CD4-positive, alpha-beta memory T cell (primary cell): ENCODE measurements around the gene APOA4. TPM values are rescaled to one million over a fixed set of nuclear protein-coding genes. Genes with fewer than 3 reads are reported as not detected.
"Not testable (repeated sequence)": the region's sequence is repeated elsewhere in the genome, so short reads cannot be mapped to it uniquely, and the experiment has no call there.

Experiments
- CTCF ChIA-PET: fragments of 350-600 bp; sonication (Branson Sonifier 250); formaldehyde crosslinking; loops from one replicate; lab custom pipeline; 2021; ENCODE audit warnings: inconsistent platforms; ENCODE audit not compliant: partially characterized antibody; lab: Charles Lee
- POLR2A ChIA-PET: fragments of 350-600 bp; sonication (Branson Sonifier 250); formaldehyde crosslinking; loops from one replicate; lab custom pipeline; 2021; ENCODE audit not compliant: partially characterized antibody; lab: Charles Lee
- DNase-seq, 5 donors: peaks; one replicate each; pipeline versions ENCODE4 v3.0.0 to v3.0.0-alpha.2; 2020 to 2022; ENCODE audit warnings: mixed read lengths in 1 of 5
- H3K27ac ChIP-seq: one replicate; pipeline ENCODE4 v1.7.0; 2013; ENCODE audit warnings: low read depth, low read length
- H3K27me3 ChIP-seq: 2 replicates; pipeline ENCODE4 v1.7.0; 2013; ENCODE audit warnings: mild to moderate bottlenecking, low read length, moderate library complexity; ENCODE audit not compliant: insufficient read depth
- H3K36me3 ChIP-seq: 2 replicates; pipeline ENCODE4 v1.7.0; 2013; ENCODE audit warnings: mild to moderate bottlenecking, low read length, moderate library complexity; ENCODE audit not compliant: insufficient read depth
- H3K4me1 ChIP-seq: 2 replicates; pipeline ENCODE4 v1.7.0; 2013; ENCODE audit warnings: mild to moderate bottlenecking, low read length, moderate library complexity; ENCODE audit not compliant: insufficient read depth
- H3K4me3 ChIP-seq, 2 donors: one replicate each; pipeline ENCODE4 v1.7.0; 2013; ENCODE audit warnings: low read length in 2 of 2, mild to moderate bottlenecking in 1 of 2
- H3K9me3 ChIP-seq, 2 donors: one replicate each; pipeline ENCODE4 v1.7.0; 2013; ENCODE audit warnings: low read length in 2 of 2, control low read depth in 1 of 2; ENCODE audit not compliant: control insufficient read depth in 1 of 2
- H3K27ac Mint-ChIP-seq, 7 donors: one replicate each; pipeline ENCODE4 v1.8.0; 2020 to 2021; ENCODE audit warnings: mixed read lengths in 7 of 7, mild to moderate bottlenecking in 6 of 7, inconsistent platforms in 3 of 7, moderate library complexity in 3 of 7
- H3K27me3 Mint-ChIP-seq, 2 donors: one replicate each; pipeline ENCODE4 v1.8.0; 2020 to 2021; ENCODE audit warnings: mixed read lengths in 2 of 2
- H3K36me3 Mint-ChIP-seq, 2 donors: one replicate each; pipeline ENCODE4 v1.8.0; 2020 to 2021; ENCODE audit warnings: mixed read lengths in 2 of 2, inconsistent platforms in 1 of 2, mild to moderate bottlenecking in 1 of 2
- H3K4me1 Mint-ChIP-seq, 4 donors: one replicate each; pipeline ENCODE4 v1.8.0; 2020 to 2021; ENCODE audit warnings: mixed read lengths in 4 of 4, mild to moderate bottlenecking in 1 of 4
- H3K4me3 Mint-ChIP-seq, 8 donors: one replicate each; pipeline ENCODE4 v1.8.0; 2020 to 2021; ENCODE audit warnings: mixed read lengths in 8 of 8, mild to moderate bottlenecking in 7 of 8, moderate library complexity in 6 of 8, inconsistent platforms in 3 of 8
- H3K9me3 Mint-ChIP-seq, 8 donors: one replicate each; pipeline ENCODE4 v1.8.0; 2020 to 2021; ENCODE audit warnings: mixed read lengths in 8 of 8, mild to moderate bottlenecking in 5 of 8, inconsistent platforms in 3 of 8, moderate library complexity in 1 of 8
- intact Hi-C: fragments of 100-400 bp; cut with micrococcal nuclease; formaldehyde crosslinking; loops from one replicate; pipeline ENCODE4 v1.15.1; 2023
- polyA plus RNA-seq, 2 donors: library from polyadenylated mRNA; unstranded; fragments of 300-500 nt; fragmentation: Illumina TruSeq; gene quantifications; one replicate each; pipeline ENCODE4 v1.2.3, GENCODE V29; 2021
- total RNA-seq, 2 experiments: library from RNA; stranded (reverse); gene quantifications; one replicate each; pipeline ENCODE4 v1.2.3, GENCODE V29; 2021

APOA4 gene
- total and polyA plus RNA-seq, 4 experiments from 2014 or later, result not detected

GRCh38 chr11:116811194-116811593, 11.9 kb downstream of the APOA4 start:
- intact Hi-C loops, result no loop called here
- Histone ChIP-seq H3K4me3 (no peak overlapping the region), H3K36me3 (no peaks in the 10 kb centered on the region), H3K4me1 (no peaks in the 10 kb centered on the region), H3K9me3 (no peaks in the 10 kb centered on the region), H3K27me3 (no peaks in the 10 kb centered on the region), H3K27ac (no peak overlapping the region)
- CTCF ChIA-PET, result interaction anchor here (0.8 to 1.6 kb wide), 2 partner anchors 17 to 20 kb away, joined by 3 to 7 read pairs; partner anchors contain the start of gene APOA5
- Mint-ChIP-seq H3K4me1 (no peaks in the 10 kb centered on the region), H3K27me3 (peaks cover 2% of the 10 kb centered on the region in 2 donors), H3K27ac (no peak overlapping the region), H3K36me3 (no peaks in the 10 kb centered on the region), H3K9me3 (no peaks in the 10 kb centered on the region), H3K4me3 (no peak overlapping the region)
- POLR2A ChIA-PET, result no interaction called here
- no peak for DNase-seq

GRCh38 chr11:116808262-116809175, 14.6 kb downstream of the APOA4 start:
- intact Hi-C loops, result no loop called here
- ChIA-PET CTCF (no interaction called here), POLR2A (no interaction called here)
- Histone ChIP-seq H3K27ac (no peak overlapping the region), H3K9me3 (no peaks in the 10 kb centered on the region), H3K27me3 (no peaks in the 10 kb centered on the region), H3K4me3 (no peak overlapping the region), H3K36me3 (no peaks in the 10 kb centered on the region), H3K4me1 (no peaks in the 10 kb centered on the region)
- no peak for DNase-seq
- H3K4me3 Mint-ChIP-seq, result no peak overlapping the region
- no peak overlapping the region for H3K27ac Mint-ChIP-seq
- H3K36me3 Mint-ChIP-seq, result no peaks in the 10 kb centered on the region
- H3K27me3 Mint-ChIP-seq, result peaks cover 2% of the 10 kb centered on the region in 2 donors
- H3K4me1 Mint-ChIP-seq, result no peaks in the 10 kb centered on the region
- no peaks in the 10 kb centered on the region for H3K9me3 Mint-ChIP-seq

GRCh38 chr11:116807601-116808261, 15.4 kb downstream of the APOA4 start:
- H3K4me1 Mint-ChIP-seq, result no peaks in the 10 kb centered on the region
- Histone ChIP-seq H3K9me3 (no peaks in the 10 kb centered on the region), H3K4me3 (no peak overlapping the region), H3K36me3 (no peaks in the 10 kb centered on the region), H3K4me1 (no peaks in the 10 kb centered on the region), H3K27me3 (no peaks in the 10 kb centered on the region), H3K27ac (no peak overlapping the region)
- DNase-seq, result no peak
- CTCF ChIA-PET, result no interaction called here
- H3K9me3 Mint-ChIP-seq, result no peaks in the 10 kb centered on the region
- peak overlapping the region in 1 of 7 donors; percentile 59 for H3K27ac Mint-ChIP-seq
- intact Hi-C loops, result no loop called here
- no peak overlapping the region for H3K4me3 Mint-ChIP-seq
- POLR2A ChIA-PET, result no interaction called here
- peaks cover 2% of the 10 kb centered on the region in 2 donors for H3K27me3 Mint-ChIP-seq
- H3K36me3 Mint-ChIP-seq, result no peaks in the 10 kb centered on the region

GRCh38 chr11:116804001-116804400, 19.1 kb downstream of the APOA4 start:
- no peaks in the 10 kb centered on the region for H3K4me1 ChIP-seq
- Mint-ChIP-seq H3K27ac (no peak overlapping the region), H3K9me3 (no peaks in the 10 kb centered on the region), H3K36me3 (no peaks in the 10 kb centered on the region), H3K4me3 (no peak overlapping the region), H3K4me1 (no peaks in the 10 kb centered on the region), H3K27me3 (peaks cover 5 to 6% of the 10 kb centered on the region in 2 donors)
- no peaks in the 10 kb centered on the region for H3K9me3 ChIP-seq
- H3K27ac ChIP-seq, result no peak overlapping the region
- no peak overlapping the region for H3K4me3 ChIP-seq
- ChIA-PET POLR2A (interaction anchor here (1.1 kb wide), 1 partner anchor 48 kb away, joined by 3 read pairs; no protein-coding TSS in a partner anchor), CTCF (interaction anchor here (0.8 kb wide), 1 partner anchor 14 kb away, joined by 3 read pairs; no protein-coding TSS in a partner anchor)
- no peaks in the 10 kb centered on the region for H3K36me3 ChIP-seq
- no peaks in the 10 kb centered on the region for H3K27me3 ChIP-seq
- intact Hi-C loops, result no loop called here
- DNase-seq, result no peak

- H3K27ac ChIP-seq, H3K4me1 ChIP-seq, H3K36me3 Mint-ChIP-seq, H3K27me3 ChIP-seq, H3K36me3 ChIP-seq, H3K4me3 Mint-ChIP-seq, H3K4me1 Mint-ChIP-seq, H3K27ac Mint-ChIP-seq, H3K9me3 Mint-ChIP-seq, intact Hi-C loops, H3K4me3 ChIP-seq, DNase-seq, H3K9me3 ChIP-seq, POLR2A ChIA-PET, H3K27me3 Mint-ChIP-seq: not testable (repeated sequence)
- CTCF ChIA-PET, result interaction anchor here (1.3 kb wide), 1 partner anchor 34 kb away, joined by 4 read pairs; no protein-coding TSS in a partner anchor
Measured at GRCh38 chr11:116801662-116802061, 21.4 kb downstream of the APOA4 start.

- Mint-ChIP-seq H3K9me3 (no peaks in the 10 kb centered on the region), H3K36me3 (no peaks in the 10 kb centered on the region), H3K4me3 (no peak overlapping the region), H3K4me1 (no peaks in the 10 kb centered on the region), H3K27ac (no peak overlapping the region), H3K27me3 (peaks cover 6 to 10% of the 10 kb centered on the region in 2 donors)
- intact Hi-C loops, result no loop called here
- H3K4me1 ChIP-seq, result no peaks in the 10 kb centered on the region
- no peaks in the 10 kb centered on the region for H3K9me3 ChIP-seq
- no peaks in the 10 kb centered on the region for H3K27me3 ChIP-seq
- DNase-seq, result no peak
- no peak overlapping the region for H3K4me3 ChIP-seq
- H3K36me3 ChIP-seq, result no peaks in the 10 kb centered on the region
- no peak overlapping the region for H3K27ac ChIP-seq
- CTCF ChIA-PET, result interaction anchor here (0.8 to 1.3 kb wide), 2 partner anchors 9 to 35 kb away, joined by 4 to 5 read pairs; partner anchors contain the start of gene APOA5
- POLR2A ChIA-PET, result no interaction called here
Measured at GRCh38 chr11:116800610-116801009, 22.5 kb downstream of the APOA4 start.

- no peaks in the 10 kb centered on the region for H3K9me3 Mint-ChIP-seq
- no peak for DNase-seq
- no peak overlapping the region for H3K4me3 Mint-ChIP-seq
- Histone ChIP-seq H3K27me3 (no peaks in the 10 kb centered on the region), H3K4me3 (no peak overlapping the region), H3K27ac (no peak overlapping the region), H3K4me1 (no peaks in the 10 kb centered on the region), H3K36me3 (no peaks in the 10 kb centered on the region), H3K9me3 (no peaks in the 10 kb centered on the region)
- POLR2A ChIA-PET, result no interaction called here
- H3K27ac Mint-ChIP-seq, result no peak overlapping the region
- no peaks in the 10 kb centered on the region for H3K36me3 Mint-ChIP-seq
- CTCF ChIA-PET, result interaction anchor here (0.9 to 1.4 kb wide), 5 partner anchors 8 to 834 kb away, joined by 3 to 4 read pairs (median 3); no protein-coding TSS in a partner anchor
- intact Hi-C loops, result no loop called here
- H3K27me3 Mint-ChIP-seq, result peaks cover 6 to 13% of the 10 kb centered on the region in 2 donors
- H3K4me1 Mint-ChIP-seq, result no peaks in the 10 kb centered on the region
Measured at GRCh38 chr11:116798368-116798767, 24.7 kb downstream of the APOA4 start.
